Measurements from ENCODE around the gene ATP8A2.
"Not testable (repeated sequence)": the region's sequence is repeated elsewhere in the genome, so short reads cannot be mapped to it uniquely, and the experiment has no call there.

The ATP8A2 gene

GRCh38 chr13:25783601-25784024 lies 411.8 kb downstream of the ATP8A2 start:
- TF ChIP-seq, protein P1, sequence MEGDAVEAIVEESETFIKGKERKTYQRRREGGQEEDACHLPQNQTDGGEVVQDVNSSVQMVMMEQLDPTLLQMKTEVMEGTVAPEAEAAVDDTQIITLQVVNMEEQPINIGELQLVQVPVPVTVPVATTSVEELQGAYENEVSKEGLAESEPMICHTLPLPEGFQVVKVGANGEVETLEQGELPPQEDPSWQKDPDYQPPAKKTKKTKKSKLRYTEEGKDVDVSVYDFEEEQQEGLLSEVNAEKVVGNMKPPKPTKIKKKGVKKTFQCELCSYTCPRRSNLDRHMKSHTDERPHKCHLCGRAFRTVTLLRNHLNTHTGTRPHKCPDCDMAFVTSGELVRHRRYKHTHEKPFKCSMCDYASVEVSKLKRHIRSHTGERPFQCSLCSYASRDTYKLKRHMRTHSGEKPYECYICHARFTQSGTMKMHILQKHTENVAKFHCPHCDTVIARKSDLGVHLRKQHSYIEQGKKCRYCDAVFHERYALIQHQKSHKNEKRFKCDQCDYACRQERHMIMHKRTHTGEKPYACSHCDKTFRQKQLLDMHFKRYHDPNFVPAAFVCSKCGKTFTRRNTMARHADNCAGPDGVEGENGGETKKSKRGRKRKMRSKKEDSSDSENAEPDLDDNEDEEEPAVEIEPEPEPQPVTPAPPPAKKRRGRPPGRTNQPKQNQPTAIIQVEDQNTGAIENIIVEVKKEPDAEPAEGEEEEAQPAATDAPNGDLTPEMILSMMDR (IDR thresholded peaks at IDR 0.05; ENCODE audit: low read depth, low read length) = no peak
- no peak for DNase-seq (ENCODE audit: extremely low read depth, low read depth)

DNA sequence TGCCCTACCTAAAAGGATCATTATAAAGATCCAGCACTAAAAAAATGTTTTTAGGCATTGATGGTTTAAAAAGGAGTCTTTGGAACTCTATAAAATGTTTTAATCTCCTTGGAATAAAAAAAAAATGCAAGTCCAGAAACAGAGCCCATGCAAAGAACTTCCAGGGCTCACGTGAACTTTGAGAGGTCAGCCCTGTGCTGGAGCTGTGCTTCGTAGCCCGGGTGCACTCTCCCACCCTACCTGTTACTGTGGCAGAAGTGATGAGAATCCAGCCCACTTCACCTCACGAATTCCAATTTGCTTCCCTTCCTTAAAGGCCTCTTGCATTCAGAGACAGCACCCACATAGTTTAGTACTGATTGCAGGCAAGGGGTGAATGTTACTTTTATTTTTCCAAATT lies 412.3 kb downstream of the ATP8A2 start:
- no peak for DNase-seq (ENCODE audit: extremely low read depth, low read depth)
- TF ChIP-seq, protein P1 (IDR thresholded peaks at IDR 0.05; ENCODE audit: low read depth, low read length) = no peak

DNA sequence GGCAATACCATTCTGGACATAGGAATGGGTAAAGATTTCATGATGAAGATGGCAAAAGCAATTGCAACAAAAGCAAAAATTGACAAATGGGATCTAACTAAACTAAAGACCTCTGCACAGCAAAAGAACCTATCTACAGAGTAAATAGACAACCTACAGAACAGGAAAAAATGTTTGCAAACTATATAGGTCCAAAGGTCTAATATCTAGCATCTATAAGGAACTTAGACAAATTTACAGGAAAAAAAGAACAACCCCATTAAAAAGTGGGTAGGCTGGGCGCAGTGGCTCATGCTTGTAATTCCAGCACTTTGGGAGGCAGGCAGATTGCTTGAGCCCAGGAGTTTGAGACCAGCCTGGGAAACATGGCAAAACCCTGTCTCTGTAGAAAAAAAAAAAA lies 418.4 kb downstream of the ATP8A2 start:
- DNase-seq (ENCODE audit: extremely low read depth, low read depth) = not testable (repeated sequence)

GRCh38 chr13:25795277-25795676 lies 423.5 kb downstream of the ATP8A2 start:
- TF ChIP-seq, protein P1 (IDR thresholded peaks at IDR 0.05; ENCODE audit: low read depth, low read length) = no peak
- no peak for DNase-seq (ENCODE audit: extremely low read depth, low read depth)

DNA sequence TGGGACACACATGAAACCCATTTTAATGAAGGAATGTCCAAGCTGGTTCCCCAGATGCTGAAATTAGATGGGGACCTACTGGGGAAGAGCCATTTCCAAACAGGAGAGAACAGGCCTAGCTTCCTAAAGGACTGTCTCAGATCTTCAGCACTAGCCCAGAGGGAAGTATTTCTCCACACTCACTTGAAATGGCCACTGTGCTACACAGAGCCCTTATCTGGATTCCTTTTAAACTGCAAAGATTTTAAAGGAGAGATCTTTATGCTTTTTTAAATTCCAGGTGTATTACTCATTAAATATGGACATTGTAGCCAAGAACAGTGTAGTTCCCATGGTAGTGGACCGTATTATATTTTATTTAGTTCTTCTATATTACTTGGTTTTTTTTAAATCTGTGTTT lies 424.7 kb downstream of the ATP8A2 start:
- TF ChIP-seq, protein P1 (IDR thresholded peaks at IDR 0.05; ENCODE audit: low read depth, low read length) = no peak

GRCh38 chr13:25798998-25799397 lies 427.2 kb downstream of the ATP8A2 start:
- DNase-seq (ENCODE audit: extremely low read depth, low read depth) = no peak
- TF ChIP-seq, protein P1 (IDR thresholded peaks at IDR 0.05; ENCODE audit: low read depth, low read length) = no peak

More for the DNA sequence above, 424.7 kb downstream of the ATP8A2 start:
- DNase-seq (ENCODE audit: extremely low read depth, low read depth) = no peak

DNA sequence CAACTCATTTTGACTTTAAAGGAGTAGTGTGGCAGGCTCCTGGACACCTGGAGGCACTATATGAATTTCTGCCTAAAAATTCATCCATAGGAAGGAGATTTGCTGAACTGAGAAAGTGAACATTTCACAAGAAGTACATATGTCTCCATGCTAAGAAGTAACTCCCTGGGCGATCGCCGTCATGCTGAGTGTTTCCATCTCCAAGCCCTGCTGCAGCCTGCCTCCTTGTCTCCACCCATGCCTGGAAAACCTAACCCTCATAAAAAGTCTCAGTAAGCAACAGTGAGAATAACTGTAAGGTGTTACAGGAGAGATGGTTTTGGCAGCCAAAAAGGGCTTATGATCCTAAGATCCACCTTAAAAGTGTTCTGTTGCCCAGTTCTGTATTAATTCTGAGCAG lies 428.7 kb downstream of the ATP8A2 start:
- DNase-seq (ENCODE audit: extremely low read depth, low read depth) = no peak
- TF ChIP-seq, protein P1 (IDR thresholded peaks at IDR 0.05; ENCODE audit: low read depth, low read length) = no peak

DNA sequence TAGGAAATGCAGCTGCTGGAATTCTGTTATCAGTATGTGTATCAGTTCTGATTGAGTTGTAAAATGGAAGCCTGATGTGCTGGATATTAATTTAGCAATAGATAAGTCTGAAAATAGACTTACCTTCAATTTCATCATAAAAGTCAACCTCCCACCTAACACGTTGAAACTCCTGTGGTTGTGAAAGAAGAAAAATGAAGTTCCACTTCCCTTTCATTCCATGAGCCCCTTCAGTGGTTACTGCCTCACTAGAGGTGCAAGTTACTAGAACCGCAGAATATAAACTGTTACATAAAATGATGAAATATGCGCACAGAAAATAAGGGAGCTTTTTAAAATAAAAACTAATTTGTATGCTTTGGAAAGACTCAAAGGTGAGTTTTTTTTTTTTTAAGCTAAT lies 430.8 kb downstream of the ATP8A2 start:
- DNase-seq (ENCODE audit: extremely low read depth, low read depth) = no peak
- TF ChIP-seq, protein P1 (IDR thresholded peaks at IDR 0.05; ENCODE audit: low read depth, low read length) = no peak
